ENCODE measurements around the gene FAH.

- TF ChIP-seq POLR2AphosphoS5 (IDR thresholded peaks at IDR 0.05; ENCODE audit: borderline replicate concordance, low read depth, low read length) (no peak), EZH2 (IDR thresholded peaks at IDR 0.05) (no peak), FOXP2 (optimal IDR thresholded peaks at IDR 0.05; ENCODE audit: control extremely low read depth, extremely low read length, insufficient read depth) (no peak)
These were observed 76.3 kb downstream of the FAH start for GRCh38 chr15:80228959-80229610.

All from SK-N-MC (cell line).